ENCODE measurements around the gene SPEM1. TPM values are rescaled to one million over a fixed set of nuclear protein-coding genes. Genes with fewer than 3 reads are reported as not detected.

SPEM1 gene
- total and polyA plus RNA-seq, 2 of the 13 experiments (the other 11 are each of a cell fraction or from before 2014, with no cell fraction given): not detected

DNA sequence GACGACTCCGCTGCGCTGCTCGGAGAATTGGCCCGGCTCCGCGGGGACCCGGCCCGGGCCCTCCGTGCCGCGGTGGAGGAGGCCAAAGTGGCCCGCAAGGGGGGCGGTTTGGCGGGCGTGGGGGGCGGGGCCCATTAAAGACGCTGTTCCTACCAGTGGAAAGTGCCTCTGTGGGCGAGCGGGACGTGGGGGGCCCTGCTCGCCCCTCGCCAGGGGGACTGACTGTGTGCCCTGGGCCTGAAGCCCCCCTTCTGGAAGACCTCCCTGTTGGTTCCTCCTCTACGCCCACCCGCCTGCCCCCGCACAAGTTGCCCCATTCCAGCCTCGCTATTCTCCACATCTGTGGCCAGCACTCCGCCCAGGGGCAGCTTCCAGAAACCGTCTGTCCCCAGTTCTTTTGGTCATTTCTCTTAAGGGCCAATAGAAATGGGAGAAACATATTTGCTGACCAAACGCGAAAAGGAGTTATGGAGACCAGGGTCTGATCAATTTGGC, 17.3 kb downstream of the SPEM1 start:
- Histone ChIP-seq H3K4me3 (replicated peaks in 1 of 3; ENCODE audit: insufficient read depth in 1 of 3, low read depth in 2 of 3, low read length in 3 of 3) (no peak overlapping the region; a peak in 2 of 6 replicates), H3K4me1 (ENCODE audit: insufficient read depth, low read length) (peaks cover 44% of the 10 kb centered on the region), H3K9me3 (ENCODE audit: low read length) (no peaks in the 10 kb centered on the region), H3K27ac (ENCODE audit: extremely low read length, insufficient read depth, low read length) (no peak overlapping the region), H3K36me3 (replicated peaks in 1 of 2; ENCODE audit: control insufficient read depth in 1 of 2, insufficient read depth in 2 of 2, low read length in 2 of 2) (no peaks in the 10 kb centered on the region), H3K79me2 (ENCODE audit: insufficient read depth, low read length) (no peaks in the 10 kb centered on the region), H4K20me1 (ENCODE audit: insufficient read depth, low read length) (no peaks in the 10 kb centered on the region), H3K27me3 (ENCODE audit: control insufficient read depth in 1 of 2, insufficient read depth in 2 of 2, low read length in 2 of 2) (peaks cover 2 to 12% of the 10 kb centered on the region in 2 experiments; a peak in 3 of 5 replicates), H3K9ac (ENCODE audit: insufficient read depth, low read depth, low read length) (no peak overlapping the region), H3K4me2 (ENCODE audit: low read depth, low read length) (0 out of 2 replicates have a peak overlapping the region, but pooled peaks have one; percentile 12), H2AFZ (ENCODE audit: low read length) (no peak overlapping the region)
- DNase-seq (ENCODE audit: low spot score) (no peak), ATAC-seq (no peak), FAIRE-seq (no peak)
- TF ChIP-seq NKX3-1 (CRISPR knock-in tag; IDR thresholded peaks at IDR 0.05) (no peak), SMAD9 (CRISPR knock-in tag; IDR thresholded peaks at IDR 0.05) (no peak), ERF (CRISPR knock-in tag; IDR thresholded peaks at IDR 0.05) (no peak), HDAC1 (CRISPR knock-in tag; IDR thresholded peaks at IDR 0.05) (no peak), PCBP2 (optimal IDR thresholded peaks at IDR 0.05; ENCODE audit: low read depth, low read length, poor library complexity, severe bottlenecking) (no peak), KAT2B (IDR thresholded peaks at IDR 0.05; ENCODE audit: borderline replicate concordance, low read depth, low read length) (no peak), ZNF713 (CRISPR knock-in tag; IDR thresholded peaks at IDR 0.05) (no peak), DDIT3 (CRISPR knock-in tag; IDR thresholded peaks at IDR 0.05) (no peak), YEATS4 (CRISPR knock-in tag; IDR thresholded peaks at IDR 0.05; ENCODE audit: borderline replicate concordance) (no peak), RARA (CRISPR knock-in tag; IDR thresholded peaks at IDR 0.05) (no peak), HNF4A (CRISPR knock-in tag; IDR thresholded peaks at IDR 0.05) (no peak), NR2F6 (IDR thresholded peaks at IDR 0.05) (no peak), NR2F6 (CRISPR knock-in tag; IDR thresholded peaks at IDR 0.05) (no peak), ZNF891 (CRISPR knock-in tag; IDR thresholded peaks at IDR 0.05) (no peak)
- TF ChIP-seq, protein P1, sequence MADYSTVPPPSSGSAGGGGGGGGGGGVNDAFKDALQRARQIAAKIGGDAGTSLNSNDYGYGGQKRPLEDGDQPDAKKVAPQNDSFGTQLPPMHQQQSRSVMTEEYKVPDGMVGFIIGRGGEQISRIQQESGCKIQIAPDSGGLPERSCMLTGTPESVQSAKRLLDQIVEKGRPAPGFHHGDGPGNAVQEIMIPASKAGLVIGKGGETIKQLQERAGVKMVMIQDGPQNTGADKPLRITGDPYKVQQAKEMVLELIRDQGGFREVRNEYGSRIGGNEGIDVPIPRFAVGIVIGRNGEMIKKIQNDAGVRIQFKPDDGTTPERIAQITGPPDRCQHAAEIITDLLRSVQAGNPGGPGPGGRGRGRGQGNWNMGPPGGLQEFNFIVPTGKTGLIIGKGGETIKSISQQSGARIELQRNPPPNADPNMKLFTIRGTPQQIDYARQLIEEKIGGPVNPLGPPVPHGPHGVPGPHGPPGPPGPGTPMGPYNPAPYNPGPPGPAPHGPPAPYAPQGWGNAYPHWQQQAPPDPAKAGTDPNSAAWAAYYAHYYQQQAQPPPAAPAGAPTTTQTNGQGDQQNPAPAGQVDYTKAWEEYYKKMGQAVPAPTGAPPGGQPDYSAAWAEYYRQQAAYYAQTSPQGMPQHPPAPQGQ (CRISPR knock-in tag; IDR thresholded peaks at IDR 0.05; ENCODE audit: borderline replicate concordance): no peak
- TF ChIP-seq, protein P2, sequence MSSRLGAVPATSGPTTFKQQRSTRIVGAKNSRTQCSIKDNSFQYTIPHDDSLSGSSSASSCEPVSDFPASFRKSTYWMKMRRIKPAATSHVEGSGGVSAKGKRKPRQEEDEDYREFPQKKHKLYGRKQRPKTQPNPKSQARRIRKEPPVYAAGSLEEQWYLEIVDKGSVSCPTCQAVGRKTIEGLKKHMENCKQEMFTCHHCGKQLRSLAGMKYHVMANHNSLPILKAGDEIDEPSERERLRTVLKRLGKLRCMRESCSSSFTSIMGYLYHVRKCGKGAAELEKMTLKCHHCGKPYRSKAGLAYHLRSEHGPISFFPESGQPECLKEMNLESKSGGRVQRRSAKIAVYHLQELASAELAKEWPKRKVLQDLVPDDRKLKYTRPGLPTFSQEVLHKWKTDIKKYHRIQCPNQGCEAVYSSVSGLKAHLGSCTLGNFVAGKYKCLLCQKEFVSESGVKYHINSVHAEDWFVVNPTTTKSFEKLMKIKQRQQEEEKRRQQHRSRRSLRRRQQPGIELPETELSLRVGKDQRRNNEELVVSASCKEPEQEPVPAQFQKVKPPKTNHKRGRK (CRISPR knock-in tag; IDR thresholded peaks at IDR 0.05): no peak
- TF ChIP-seq, protein P3, sequence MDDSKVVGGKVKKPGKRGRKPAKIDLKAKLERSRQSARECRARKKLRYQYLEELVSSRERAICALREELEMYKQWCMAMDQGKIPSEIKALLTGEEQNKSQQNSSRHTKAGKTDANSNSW (CRISPR knock-in tag; IDR thresholded peaks at IDR 0.05; ENCODE audit: borderline replicate concordance): no peak
- TF ChIP-seq, protein P4, sequence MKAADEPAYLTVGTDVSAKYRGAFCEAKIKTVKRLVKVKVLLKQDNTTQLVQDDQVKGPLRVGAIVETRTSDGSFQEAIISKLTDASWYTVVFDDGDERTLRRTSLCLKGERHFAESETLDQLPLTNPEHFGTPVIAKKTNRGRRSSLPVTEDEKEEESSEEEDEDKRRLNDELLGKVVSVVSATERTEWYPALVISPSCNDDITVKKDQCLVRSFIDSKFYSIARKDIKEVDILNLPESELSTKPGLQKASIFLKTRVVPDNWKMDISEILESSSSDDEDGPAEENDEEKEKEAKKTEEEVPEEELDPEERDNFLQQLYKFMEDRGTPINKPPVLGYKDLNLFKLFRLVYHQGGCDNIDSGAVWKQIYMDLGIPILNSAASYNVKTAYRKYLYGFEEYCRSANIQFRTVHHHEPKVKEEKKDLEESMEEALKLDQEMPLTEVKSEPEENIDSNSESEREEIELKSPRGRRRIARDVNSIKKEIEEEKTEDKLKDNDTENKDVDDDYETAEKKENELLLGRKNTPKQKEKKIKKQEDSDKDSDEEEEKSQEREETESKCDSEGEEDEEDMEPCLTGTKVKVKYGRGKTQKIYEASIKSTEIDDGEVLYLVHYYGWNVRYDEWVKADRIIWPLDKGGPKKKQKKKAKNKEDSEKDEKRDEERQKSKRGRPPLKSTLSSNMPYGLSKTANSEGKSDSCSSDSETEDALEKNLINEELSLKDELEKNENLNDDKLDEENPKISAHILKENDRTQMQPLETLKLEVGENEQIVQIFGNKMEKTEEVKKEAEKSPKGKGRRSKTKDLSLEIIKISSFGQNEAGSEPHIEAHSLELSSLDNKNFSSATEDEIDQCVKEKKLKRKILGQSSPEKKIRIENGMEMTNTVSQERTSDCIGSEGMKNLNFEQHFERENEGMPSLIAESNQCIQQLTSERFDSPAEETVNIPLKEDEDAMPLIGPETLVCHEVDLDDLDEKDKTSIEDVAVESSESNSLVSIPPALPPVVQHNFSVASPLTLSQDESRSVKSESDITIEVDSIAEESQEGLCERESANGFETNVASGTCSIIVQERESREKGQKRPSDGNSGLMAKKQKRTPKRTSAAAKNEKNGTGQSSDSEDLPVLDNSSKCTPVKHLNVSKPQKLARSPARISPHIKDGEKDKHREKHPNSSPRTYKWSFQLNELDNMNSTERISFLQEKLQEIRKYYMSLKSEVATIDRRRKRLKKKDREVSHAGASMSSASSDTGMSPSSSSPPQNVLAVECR (CRISPR knock-in tag; IDR thresholded peaks at IDR 0.05; ENCODE audit: borderline replicate concordance): no peak
- POLR2A ChIA-PET: interaction anchor here (1.8 to 3.8 kb wide), 4 partner anchors 8 to 47 kb away, joined by 4 to 52 read pairs (median 28); partner anchors contain the start of genes CHRNB1, POLR2A and TMEM256
- CTCF ChIA-PET (ENCODE audit: low intra/inter-chr PET ratio, low total read pairs): interaction anchor here (2.1 kb wide), 1 partner anchor 81 kb away, joined by 11 read pairs; no protein-coding TSS in a partner anchor
- WGBS (ENCODE audit: low lambda C conversion rate): 95% methylated on average over 14 of the region's 31 CpGs
- no TSS peak for BruUV-seq (replicated peaks)
- in situ Hi-C loops (cut with HindIII; ENCODE audit: extremely low pct_ligation_motif_present, low pct_unique_long_range_greater_than_20kb): loop anchor here (5.0 kb wide), 2 partner anchors 40 to 80 kb away; partner anchors contain the start of genes TMEM95 and ZBTB4
- intact Hi-C loops (cut with micrococcal nuclease; ENCODE audit: unreplicated experiment): loop anchor here (2.0 kb wide), 1 partner anchor 77 kb away; no protein-coding TSS in a partner anchor
